Heart left ventricle (tissue), 13 donors: ENCODE measurements around the gene SLC22A31.

Source experiments
- POLR2A ChIP-seq, 2 donors: fragments of 450-650 bp; IDR thresholded peaks; one replicate each; pipeline ENCODE4 v1.6.1; 2017; ENCODE audit warnings: antibody characterized with exemption in 2 of 2, mild to moderate bottlenecking in 2 of 2, moderate library complexity in 2 of 2
- TF ChIP-seq, protein P1 (sequence below), 12 donors: fragments of 200-600 bp; sonication (generic) in 4 of 12; IDR thresholded peaks; one replicate each; pipeline versions ENCODE4 v1.5.0 to v1.8.0; 2018 to 2022; ENCODE audit warnings: antibody characterized with exemption in 12 of 12, mild to moderate bottlenecking in 5 of 12
- donor health status: ischemic (EF 13 %, LVEDD 7.1; RV severe dilation, severe dysfunction).
- donor health status: DM: no; HTN: yes; CAD: no.
- donor health status: DM: no; HTN: no; CAD: no.
- donor health status: ischemic (EF 25% LVEDD 6.9; RV normal size, moderate dysfunction).
- donor health status: ischemic (EF 25% LVEDD 5.7; RV mildly dilated, moderate dysfunction).
- donor health status: ischemic (EF 35%, LVEDD 5.7; RV mildly dilated, moderate dysfunction).
- donor health status: nonischemic (EF 11% LVEDD 7.7; RV severe dilation, severe dysfunction).
- donor health status: DM: yes; HTN: yes; CAD: no.
- donor health status: PGD.
- donor health status: ischemic (EF 29% LVEDD 5.4; RV normal size, mild dysfunction).
- donor health status: nonischemic (EF 23%, LVEDD 6.1; RV moderate dilation, normal function).

DNA sequence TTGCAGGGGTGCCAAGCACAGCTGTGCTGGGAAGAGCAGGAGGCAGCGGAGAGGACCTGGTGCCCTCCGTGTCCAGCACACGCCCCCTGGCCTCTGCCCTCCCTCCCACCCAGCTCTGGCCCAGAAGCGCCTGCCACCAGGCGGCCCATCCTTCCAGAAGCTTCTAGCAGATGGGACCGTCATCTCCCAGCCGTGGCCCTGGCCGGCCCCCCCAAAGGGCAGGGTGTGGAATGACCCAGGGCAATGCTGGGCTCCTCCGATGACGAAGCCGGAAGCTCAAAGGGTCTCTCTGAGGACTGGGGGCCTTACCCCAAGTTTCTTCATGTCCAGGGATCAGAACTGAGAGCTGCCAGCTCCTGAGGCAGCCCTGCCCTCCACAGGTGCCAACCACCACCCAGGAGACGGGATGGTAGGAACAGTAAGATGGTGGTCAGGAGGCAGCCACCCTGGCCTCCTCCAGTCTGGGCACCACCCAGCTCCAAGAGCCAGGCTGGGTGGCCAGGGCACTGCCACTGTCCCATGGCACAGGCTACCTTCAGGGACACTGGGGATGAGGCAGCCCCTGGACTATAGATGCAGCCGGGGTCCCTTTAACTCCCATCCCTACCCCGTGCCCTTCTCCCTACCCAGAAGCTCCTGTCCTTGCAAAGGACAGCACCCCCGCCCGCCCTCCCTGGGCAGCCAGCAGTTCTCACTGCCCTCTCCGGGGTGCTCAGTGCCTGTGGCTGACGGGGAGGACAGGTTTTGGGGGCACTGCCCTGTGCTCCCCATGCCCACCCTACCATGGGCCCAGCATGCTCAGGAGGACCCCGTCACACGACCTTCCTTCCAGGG, 35.3 kb downstream of the SLC22A31 start:
- TF ChIP-seq, protein P1, sequence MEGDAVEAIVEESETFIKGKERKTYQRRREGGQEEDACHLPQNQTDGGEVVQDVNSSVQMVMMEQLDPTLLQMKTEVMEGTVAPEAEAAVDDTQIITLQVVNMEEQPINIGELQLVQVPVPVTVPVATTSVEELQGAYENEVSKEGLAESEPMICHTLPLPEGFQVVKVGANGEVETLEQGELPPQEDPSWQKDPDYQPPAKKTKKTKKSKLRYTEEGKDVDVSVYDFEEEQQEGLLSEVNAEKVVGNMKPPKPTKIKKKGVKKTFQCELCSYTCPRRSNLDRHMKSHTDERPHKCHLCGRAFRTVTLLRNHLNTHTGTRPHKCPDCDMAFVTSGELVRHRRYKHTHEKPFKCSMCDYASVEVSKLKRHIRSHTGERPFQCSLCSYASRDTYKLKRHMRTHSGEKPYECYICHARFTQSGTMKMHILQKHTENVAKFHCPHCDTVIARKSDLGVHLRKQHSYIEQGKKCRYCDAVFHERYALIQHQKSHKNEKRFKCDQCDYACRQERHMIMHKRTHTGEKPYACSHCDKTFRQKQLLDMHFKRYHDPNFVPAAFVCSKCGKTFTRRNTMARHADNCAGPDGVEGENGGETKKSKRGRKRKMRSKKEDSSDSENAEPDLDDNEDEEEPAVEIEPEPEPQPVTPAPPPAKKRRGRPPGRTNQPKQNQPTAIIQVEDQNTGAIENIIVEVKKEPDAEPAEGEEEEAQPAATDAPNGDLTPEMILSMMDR (IDR thresholded peaks at IDR 0.05) = no peak
- TF ChIP-seq POLR2A (IDR thresholded peaks at IDR 0.05) = no peak
